Uterus (tissue), 2 donors: ENCODE measurements around the gene CTDNEP1.

ENCODE experiments used
- POLR2A ChIP-seq, 2 donors: fragments of 450-650 bp; IDR thresholded peaks; one replicate each; pipeline ENCODE4 v1.6.1; 2016; ENCODE audit warnings: antibody characterized with exemption in 2 of 2, mild to moderate bottlenecking in 1 of 2, moderate library complexity in 1 of 2
- TF ChIP-seq, protein P1 (sequence below), 4 experiments: fragments of 200-600 bp in 2 of 4; fragments of 450-650 bp in 2 of 4; sonication (generic) in 2 of 4; IDR thresholded peaks; one replicate each; pipeline ENCODE4 v1.5.1; 2016 to 2019; ENCODE audit warnings: antibody characterized with exemption in 4 of 4, mild to moderate bottlenecking in 2 of 4, moderate library complexity in 1 of 4

GRCh38 chr17:7207120-7208001, 44.2 kb downstream of the CTDNEP1 start:
- TF ChIP-seq, protein P1, sequence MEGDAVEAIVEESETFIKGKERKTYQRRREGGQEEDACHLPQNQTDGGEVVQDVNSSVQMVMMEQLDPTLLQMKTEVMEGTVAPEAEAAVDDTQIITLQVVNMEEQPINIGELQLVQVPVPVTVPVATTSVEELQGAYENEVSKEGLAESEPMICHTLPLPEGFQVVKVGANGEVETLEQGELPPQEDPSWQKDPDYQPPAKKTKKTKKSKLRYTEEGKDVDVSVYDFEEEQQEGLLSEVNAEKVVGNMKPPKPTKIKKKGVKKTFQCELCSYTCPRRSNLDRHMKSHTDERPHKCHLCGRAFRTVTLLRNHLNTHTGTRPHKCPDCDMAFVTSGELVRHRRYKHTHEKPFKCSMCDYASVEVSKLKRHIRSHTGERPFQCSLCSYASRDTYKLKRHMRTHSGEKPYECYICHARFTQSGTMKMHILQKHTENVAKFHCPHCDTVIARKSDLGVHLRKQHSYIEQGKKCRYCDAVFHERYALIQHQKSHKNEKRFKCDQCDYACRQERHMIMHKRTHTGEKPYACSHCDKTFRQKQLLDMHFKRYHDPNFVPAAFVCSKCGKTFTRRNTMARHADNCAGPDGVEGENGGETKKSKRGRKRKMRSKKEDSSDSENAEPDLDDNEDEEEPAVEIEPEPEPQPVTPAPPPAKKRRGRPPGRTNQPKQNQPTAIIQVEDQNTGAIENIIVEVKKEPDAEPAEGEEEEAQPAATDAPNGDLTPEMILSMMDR (IDR thresholded peaks at IDR 0.05) = no peak
- TF ChIP-seq POLR2A (IDR thresholded peaks at IDR 0.05) = no peak
